Left ventricle myocardium inferior (tissue), 1 donor: ENCODE data around the gene PLRG1. TPM values are rescaled to one million over a fixed set of nuclear protein-coding genes. Genes with fewer than 3 reads are reported as not detected.

Experiments
- DNase-seq: peaks from one replicate; pipeline ENCODE4 v3.0.0-alpha.2; 2020
- H3K27ac ChIP-seq: fragments of 200-600 bp; replicated peaks from 2 replicates; pipeline ENCODE4 v1.8.0; 2021
- H3K27me3 ChIP-seq: fragments of 200-600 bp; 2 replicates; pipeline ENCODE4 v1.8.0; 2021; ENCODE audit warnings: low read depth
- H3K36me3 ChIP-seq: fragments of 200-600 bp; 2 replicates; pipeline ENCODE4 v1.8.0; 2021
- H3K4me1 ChIP-seq: fragments of 200-600 bp; 2 replicates; pipeline ENCODE4 v1.8.0; 2021
- H3K4me3 ChIP-seq: fragments of 200-600 bp; 2 replicates; pipeline ENCODE4 v1.8.0; 2021; ENCODE audit warnings: mild to moderate bottlenecking, moderate library complexity
- H3K9me3 ChIP-seq: fragments of 200-600 bp; replicated peaks from 2 replicates; pipeline ENCODE4 v1.8.0; 2021
- intact Hi-C: fragments of 100-400 bp; cut with micrococcal nuclease; formaldehyde crosslinking; loops from one replicate; pipeline ENCODE4 v1.11.0; 2022
- total RNA-seq: library from RNA; stranded (reverse); fragmentation: NEBNext Ultra II Directional; extraction: Animal tissue kit (Norgen Biotek cat#: 25700); gene quantifications from one replicate; pipeline ENCODE4 v1.2.1, GENCODE V29; 2021
- TF ChIP-seq, protein P1 (sequence below): fragments of 200-600 bp; IDR thresholded peaks from 2 replicates; pipeline ENCODE4 v1.8.0; 2021; ENCODE audit warnings: antibody characterized with exemption, mild to moderate bottlenecking, borderline replicate concordance
- donor health status: DM: no; HTN: yes; CAD: no; lungs with severe emphysema.

PLRG1 gene
- total RNA-seq, 1 donor from 2014 or later: 37.8 TPM

DNA sequence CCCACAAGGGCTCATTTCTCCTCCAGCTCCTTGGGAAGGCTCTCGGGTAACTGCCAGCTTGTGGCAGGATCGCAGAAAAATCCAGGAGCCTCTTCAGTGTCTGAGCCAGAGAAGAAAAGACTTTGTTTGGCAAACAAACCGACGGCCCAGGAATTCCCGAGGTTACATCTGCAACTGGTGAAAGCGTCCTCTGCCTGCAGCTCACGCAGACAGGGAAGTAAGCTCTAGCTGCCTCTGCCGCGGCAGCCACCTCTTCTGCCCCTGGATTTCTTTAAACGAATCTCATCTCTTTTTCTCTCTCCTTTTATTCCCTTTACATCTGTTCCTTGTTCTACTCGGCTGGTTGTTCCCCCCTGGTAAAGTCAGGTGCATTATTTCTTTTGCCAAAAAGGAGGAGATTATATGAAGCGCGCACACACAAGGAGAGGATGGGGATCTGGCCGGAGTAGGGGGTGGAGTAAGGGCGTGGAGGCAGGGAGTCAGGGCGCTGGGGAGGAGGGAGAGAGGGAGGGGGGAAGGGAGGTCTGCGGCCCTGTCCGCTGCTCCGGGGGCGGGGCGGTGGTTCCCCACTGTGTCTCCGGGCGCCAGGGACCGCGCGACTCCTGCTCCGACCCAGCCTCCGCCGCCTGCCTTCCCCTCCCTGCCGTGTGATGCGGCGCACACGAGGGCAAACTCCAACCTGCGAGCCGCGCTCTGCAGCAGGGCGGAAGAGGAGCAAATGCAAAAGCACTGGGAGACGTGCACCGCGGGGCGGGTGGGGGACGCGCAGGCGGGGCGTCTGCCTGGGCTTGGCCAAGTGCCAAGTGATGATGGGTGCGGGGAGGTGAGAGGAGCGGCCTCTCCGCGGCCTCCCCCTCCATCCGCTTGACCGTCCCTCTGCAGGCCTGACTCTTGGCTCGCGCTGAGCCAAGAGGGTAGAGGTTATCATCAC is 58.6 kb downstream of the PLRG1 start, which contains the start of gene DCHS2:
DCHS2 (minus strand) TSS at position 459 of the 931 bp plus-strand sequence; CDS start at position 15, 444 bp downstream.
- Histone ChIP-seq H3K9me3 (no peaks in the 10 kb centered on the region), H3K27me3 (peaks cover 98% of the 10 kb centered on the region), H3K27ac (no peak within 1 kb of the TSS), H3K4me1 (peaks cover 23% of the 10 kb centered on the region), H3K36me3 (no peaks in the 10 kb centered on the region), H3K4me3 (peak within 1 kb of the TSS; percentile 58)
- TF ChIP-seq, protein P1, sequence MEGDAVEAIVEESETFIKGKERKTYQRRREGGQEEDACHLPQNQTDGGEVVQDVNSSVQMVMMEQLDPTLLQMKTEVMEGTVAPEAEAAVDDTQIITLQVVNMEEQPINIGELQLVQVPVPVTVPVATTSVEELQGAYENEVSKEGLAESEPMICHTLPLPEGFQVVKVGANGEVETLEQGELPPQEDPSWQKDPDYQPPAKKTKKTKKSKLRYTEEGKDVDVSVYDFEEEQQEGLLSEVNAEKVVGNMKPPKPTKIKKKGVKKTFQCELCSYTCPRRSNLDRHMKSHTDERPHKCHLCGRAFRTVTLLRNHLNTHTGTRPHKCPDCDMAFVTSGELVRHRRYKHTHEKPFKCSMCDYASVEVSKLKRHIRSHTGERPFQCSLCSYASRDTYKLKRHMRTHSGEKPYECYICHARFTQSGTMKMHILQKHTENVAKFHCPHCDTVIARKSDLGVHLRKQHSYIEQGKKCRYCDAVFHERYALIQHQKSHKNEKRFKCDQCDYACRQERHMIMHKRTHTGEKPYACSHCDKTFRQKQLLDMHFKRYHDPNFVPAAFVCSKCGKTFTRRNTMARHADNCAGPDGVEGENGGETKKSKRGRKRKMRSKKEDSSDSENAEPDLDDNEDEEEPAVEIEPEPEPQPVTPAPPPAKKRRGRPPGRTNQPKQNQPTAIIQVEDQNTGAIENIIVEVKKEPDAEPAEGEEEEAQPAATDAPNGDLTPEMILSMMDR: no peak
- intact Hi-C loops: no loop called here
- peak; percentile 18 for DNase-seq

DNA sequence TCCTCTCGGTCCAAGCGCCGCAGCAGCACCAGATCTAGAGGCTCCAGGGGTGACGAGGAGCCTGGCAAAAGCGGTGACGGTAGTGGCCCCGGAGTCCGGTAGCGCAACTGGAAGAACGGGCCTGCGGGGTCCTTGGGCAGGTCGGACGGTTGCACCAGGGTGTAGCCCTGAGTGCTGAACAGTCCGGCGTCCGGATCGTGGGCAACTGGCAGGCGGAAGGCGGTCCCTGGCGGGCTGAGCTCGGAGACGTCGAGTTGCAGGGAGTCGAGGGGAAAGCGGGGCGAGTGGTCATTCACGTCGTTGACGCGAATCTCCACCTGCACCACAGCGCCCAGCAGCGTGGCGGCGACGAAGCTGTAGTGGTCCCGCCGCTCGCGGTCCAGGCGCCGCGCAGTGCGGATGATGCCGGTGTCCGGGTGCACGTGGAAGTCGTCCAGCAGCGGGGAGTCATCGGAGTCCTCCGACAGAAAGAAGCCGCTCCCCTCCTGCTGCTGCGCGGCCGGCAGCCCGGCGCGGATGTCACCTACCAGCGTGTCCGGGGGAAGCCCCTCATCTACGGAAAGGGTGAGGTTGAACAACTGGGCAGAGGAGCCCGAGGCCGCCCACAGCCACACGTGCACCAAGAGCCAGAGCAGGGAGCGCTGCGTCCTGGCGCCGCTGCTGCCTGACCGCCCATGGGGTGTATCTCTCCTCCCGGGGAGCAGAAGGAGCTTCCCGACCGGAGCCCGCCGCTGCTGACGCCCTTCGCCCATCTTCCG is 59.4 kb downstream of the PLRG1 start:
- intact Hi-C loops: no loop called here
- TF ChIP-seq, protein P1: no peak
- DNase-seq: no peak
- Histone ChIP-seq H3K4me1 (peaks cover 23% of the 10 kb centered on the region), H3K36me3 (no peaks in the 10 kb centered on the region), H3K9me3 (no peaks in the 10 kb centered on the region), H3K27ac (no peak overlapping the region), H3K27me3 (peaks cover 100% of the 10 kb centered on the region), H3K4me3 (peak overlapping the region; percentile 58)

DNA sequence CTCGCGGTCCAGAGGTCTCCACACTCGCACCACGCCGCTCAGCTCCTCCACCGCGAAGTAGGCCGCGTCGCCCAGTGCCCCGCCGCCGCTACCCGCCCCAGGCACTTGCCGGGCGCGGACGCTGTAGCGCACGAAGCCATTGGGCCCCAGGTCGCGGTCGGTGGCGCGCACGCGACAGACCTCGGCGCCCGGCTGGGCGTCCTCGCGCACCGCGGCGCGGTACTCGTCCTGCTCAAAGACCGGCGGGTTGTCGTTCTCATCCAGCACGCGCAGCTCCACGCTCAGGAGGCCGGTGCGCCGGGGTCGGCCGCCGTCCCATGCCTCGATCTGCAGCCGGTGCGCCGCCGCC is 60.0 kb downstream of the PLRG1 start:
- H3K9me3 ChIP-seq: no peaks in the 10 kb centered on the region
- TF ChIP-seq, protein P1: no peak
- H3K27me3 ChIP-seq: peaks cover 99% of the 10 kb centered on the region
- no peaks in the 10 kb centered on the region for H3K36me3 ChIP-seq
- H3K4me1 ChIP-seq: peaks cover 23% of the 10 kb centered on the region
- H3K4me3 ChIP-seq: peak overlapping the region; percentile 58
- no peak for DNase-seq
- H3K27ac ChIP-seq: no peak overlapping the region
- intact Hi-C loops: no loop called here

DNA sequence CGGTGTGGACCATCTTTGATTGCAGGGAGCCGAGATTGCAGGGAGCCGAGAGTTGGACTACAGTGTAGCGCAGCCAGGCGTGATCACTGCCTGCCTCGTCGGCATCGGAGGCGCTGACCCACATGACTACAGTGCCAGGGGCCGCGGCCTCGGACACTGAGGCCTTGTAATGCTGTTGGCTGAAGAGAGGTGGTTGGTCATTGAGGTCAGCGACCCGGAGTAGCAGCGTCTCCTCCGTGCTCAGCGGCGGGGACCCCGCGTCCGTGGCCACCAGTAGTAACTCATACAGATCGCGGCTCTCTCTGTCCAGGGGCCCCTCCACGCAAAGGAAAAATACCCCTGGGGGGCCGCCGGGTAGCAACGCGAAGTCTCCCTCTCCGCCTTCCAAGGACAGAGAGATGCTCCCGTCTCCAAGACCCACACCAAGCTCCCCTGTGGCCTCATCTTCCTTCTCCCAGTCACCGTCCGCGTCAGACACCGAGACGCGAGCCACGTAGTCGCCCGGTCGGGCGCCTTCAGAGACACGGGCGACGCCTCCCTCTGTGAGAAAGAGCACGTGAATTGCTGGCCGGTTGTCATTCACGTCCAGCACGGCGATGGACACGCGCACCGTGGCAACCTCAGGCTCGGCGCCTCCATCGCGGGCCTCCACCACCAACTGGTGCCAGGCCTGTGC is 60.5 kb downstream of the PLRG1 start:
- Histone ChIP-seq H3K27me3 (peaks cover 99% of the 10 kb centered on the region), H3K4me3 (peak overlapping the region; percentile 58), H3K36me3 (no peaks in the 10 kb centered on the region), H3K4me1 (peaks cover 23% of the 10 kb centered on the region), H3K27ac (no peak overlapping the region), H3K9me3 (no peaks in the 10 kb centered on the region)
- intact Hi-C loops: no loop called here
- TF ChIP-seq, protein P1: no peak
- no peak for DNase-seq

DNA sequence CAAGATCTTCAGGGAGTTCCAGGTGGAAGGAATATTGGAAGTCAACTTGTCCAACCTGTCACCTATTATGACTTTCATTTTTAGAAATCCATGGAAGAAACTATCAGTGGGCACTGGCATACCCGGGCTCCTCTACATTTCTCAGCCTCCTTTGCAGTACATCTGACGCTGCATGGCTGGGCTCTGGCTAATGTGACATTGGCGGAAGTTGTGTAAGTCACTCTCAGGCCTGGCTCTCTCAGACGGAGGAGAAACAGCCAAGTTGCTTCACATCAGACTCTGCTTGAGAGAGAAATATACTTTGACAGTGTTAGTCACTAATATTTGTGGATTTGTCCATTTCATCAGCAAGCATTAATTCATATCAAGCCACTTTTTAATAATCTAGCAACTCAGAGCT is 63.1 kb downstream of the PLRG1 start:
- Histone ChIP-seq H3K4me1 (peaks cover 22% of the 10 kb centered on the region), H3K9me3 (no peaks in the 10 kb centered on the region), H3K27me3 (peaks cover 96% of the 10 kb centered on the region), H3K4me3 (no peak overlapping the region), H3K27ac (no peak overlapping the region), H3K36me3 (no peaks in the 10 kb centered on the region)
- TF ChIP-seq, protein P1: no peak
- intact Hi-C loops: no loop called here
- no peak for DNase-seq
